ENCODE results near the gene FLNB. TPM values are rescaled to one million over a fixed set of nuclear protein-coding genes. Genes with fewer than 3 reads are reported as not detected.

Gene FLNB
- total RNA-seq, 1 donor from 2014 or later, result 521 TPM

GRCh38 chr3:58177747-58178527 is 169.7 kb downstream of the FLNB start:
- H3K9me3 ChIP-seq (ENCODE audit: insufficient read depth, low read depth, low read length), result no peaks in the 10 kb centered on the region
- H4K20me1 ChIP-seq (ENCODE audit: insufficient read depth, low read length), result no peaks in the 10 kb centered on the region
- no peaks in the 10 kb centered on the region for H3K36me3 ChIP-seq (ENCODE audit: insufficient read depth, low read length)
- H3K27ac ChIP-seq (ENCODE audit: low read depth, low read length), result no peak overlapping the region
- peaks cover 25% of the 10 kb centered on the region for H3K4me1 Mint-ChIP-seq (ENCODE audit: low read depth, unreplicated experiment)
- peak overlapping the region; percentile 74 for H2AFZ ChIP-seq (ENCODE audit: low read depth, low read length)
- peaks cover 17% of the 10 kb centered on the region for H3K4me1 ChIP-seq (ENCODE audit: insufficient read depth, low read length)
- no peaks in the 10 kb centered on the region for H3K9me3 Mint-ChIP-seq (ENCODE audit: unreplicated experiment)
- FAIRE-seq (no peak), DNase-seq (ENCODE audit: low read depth) (peak; percentile 63)
- H3K4me2 ChIP-seq (ENCODE audit: low read length), result peak overlapping the region; percentile 83
- H3K27me3 Mint-ChIP-seq (ENCODE audit: low read depth, unreplicated experiment), result peaks cover 3% of the 10 kb centered on the region
- no peaks in the 10 kb centered on the region for H3K27me3 ChIP-seq (ENCODE audit: insufficient read depth, low read length)
- no peak overlapping the region for H3K4me3 Mint-ChIP-seq (ENCODE audit: unreplicated experiment)
- TF ChIP-seq CTCF (IDR thresholded peaks at IDR 0.05; ENCODE audit: insufficient read depth, low read depth, low read length) (peak; percentile 64), EZH2 (IDR thresholded peaks at IDR 0.05; ENCODE audit: insufficient read depth, low read length) (no peak)
- H3K27ac Mint-ChIP-seq (ENCODE audit: unreplicated experiment), result peak overlapping the region; percentile 58
- no peaks in the 10 kb centered on the region for H3K79me2 ChIP-seq (ENCODE audit: insufficient read depth, low read length)
- H3K9ac ChIP-seq (ENCODE audit: low read length), result peak overlapping the region; percentile 60
- peak overlapping the region; percentile 44 for H3K4me3 ChIP-seq (ENCODE audit: insufficient read depth, low read depth, low read length)
- H3K36me3 Mint-ChIP-seq (ENCODE audit: low read depth, unreplicated experiment), result peaks cover 4% of the 10 kb centered on the region

GRCh38 chr3:58178528-58179234 is 170.5 kb downstream of the FLNB start:
- Histone ChIP-seq H4K20me1 (ENCODE audit: insufficient read depth, low read length) (no peaks in the 10 kb centered on the region), H3K4me1 (ENCODE audit: insufficient read depth, low read length) (peaks cover 17% of the 10 kb centered on the region), H3K27ac (ENCODE audit: low read depth, low read length) (no peak overlapping the region), H2AFZ (ENCODE audit: low read depth, low read length) (no peak overlapping the region), H3K9me3 (ENCODE audit: insufficient read depth, low read depth, low read length) (no peaks in the 10 kb centered on the region), H3K27me3 (ENCODE audit: insufficient read depth, low read length) (no peaks in the 10 kb centered on the region), H3K36me3 (ENCODE audit: insufficient read depth, low read length) (no peaks in the 10 kb centered on the region), H3K9ac (ENCODE audit: low read length) (no peak overlapping the region), H3K4me2 (ENCODE audit: low read length) (peak overlapping the region; percentile 83), H3K4me3 (ENCODE audit: insufficient read depth, low read depth, low read length) (no peak overlapping the region), H3K79me2 (ENCODE audit: insufficient read depth, low read length) (no peaks in the 10 kb centered on the region)
- Mint-ChIP-seq H3K4me1 (ENCODE audit: low read depth, unreplicated experiment) (peaks cover 25% of the 10 kb centered on the region), H3K27ac (ENCODE audit: unreplicated experiment) (no peak overlapping the region), H3K36me3 (ENCODE audit: low read depth, unreplicated experiment) (peaks cover 4% of the 10 kb centered on the region), H3K27me3 (ENCODE audit: low read depth, unreplicated experiment) (peaks cover 6% of the 10 kb centered on the region), H3K4me3 (ENCODE audit: unreplicated experiment) (no peak overlapping the region), H3K9me3 (ENCODE audit: unreplicated experiment) (no peaks in the 10 kb centered on the region)
- TF ChIP-seq EZH2 (IDR thresholded peaks at IDR 0.05; ENCODE audit: insufficient read depth, low read length) (no peak), CTCF (IDR thresholded peaks at IDR 0.05; ENCODE audit: insufficient read depth, low read depth, low read length) (no peak)
- DNase-seq (ENCODE audit: low read depth), result no peak
- no peak for FAIRE-seq
